Measurements from ENCODE around the gene AFM. TPM values are rescaled to one million over a fixed set of nuclear protein-coding genes. Genes with fewer than 3 reads are reported as not detected.

Gene AFM
- total RNA-seq, 2 experiments from 2014 or later = not detected

DNA sequence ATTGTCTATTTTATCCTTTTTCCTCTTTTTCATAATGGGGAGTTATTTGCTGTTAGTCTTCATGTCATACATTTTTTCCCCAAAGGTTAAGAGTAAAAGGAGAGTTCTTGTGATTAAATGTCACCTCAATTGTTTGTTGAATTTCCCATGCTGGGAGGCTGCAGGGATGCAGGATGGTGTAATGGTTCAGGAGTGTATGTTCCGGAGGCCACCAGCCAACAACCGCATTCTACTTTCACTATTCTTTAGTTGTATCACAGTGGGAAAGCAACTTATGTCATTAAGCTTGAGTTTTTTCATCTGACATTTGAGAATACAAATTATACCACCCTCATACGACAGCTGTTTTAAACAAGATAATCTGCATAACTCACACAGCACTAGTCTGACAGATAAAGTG lies 30.1 kb upstream of the AFM start:
- H2AFZ ChIP-seq (ENCODE audit: low read length) = no peak overlapping the region
- H3K9me3 ChIP-seq (ENCODE audit: low read length) = no peaks in the 10 kb centered on the region
- no peaks in the 10 kb centered on the region for H3K9me2 ChIP-seq (ENCODE audit: insufficient read depth, low read length)
- CTCF ChIA-PET (ENCODE audit: unreplicated experiment) = no interaction called here
- H3K36me3 ChIP-seq (ENCODE audit: insufficient read depth, low read length) = no peaks in the 10 kb centered on the region
- intact Hi-C loops (cut with micrococcal nuclease; ENCODE audit: unreplicated experiment) = no loop called here
- H3K79me2 ChIP-seq (ENCODE audit: insufficient read depth, low read depth, low read length) = no peaks in the 10 kb centered on the region
- TF ChIP-seq, protein P1, sequence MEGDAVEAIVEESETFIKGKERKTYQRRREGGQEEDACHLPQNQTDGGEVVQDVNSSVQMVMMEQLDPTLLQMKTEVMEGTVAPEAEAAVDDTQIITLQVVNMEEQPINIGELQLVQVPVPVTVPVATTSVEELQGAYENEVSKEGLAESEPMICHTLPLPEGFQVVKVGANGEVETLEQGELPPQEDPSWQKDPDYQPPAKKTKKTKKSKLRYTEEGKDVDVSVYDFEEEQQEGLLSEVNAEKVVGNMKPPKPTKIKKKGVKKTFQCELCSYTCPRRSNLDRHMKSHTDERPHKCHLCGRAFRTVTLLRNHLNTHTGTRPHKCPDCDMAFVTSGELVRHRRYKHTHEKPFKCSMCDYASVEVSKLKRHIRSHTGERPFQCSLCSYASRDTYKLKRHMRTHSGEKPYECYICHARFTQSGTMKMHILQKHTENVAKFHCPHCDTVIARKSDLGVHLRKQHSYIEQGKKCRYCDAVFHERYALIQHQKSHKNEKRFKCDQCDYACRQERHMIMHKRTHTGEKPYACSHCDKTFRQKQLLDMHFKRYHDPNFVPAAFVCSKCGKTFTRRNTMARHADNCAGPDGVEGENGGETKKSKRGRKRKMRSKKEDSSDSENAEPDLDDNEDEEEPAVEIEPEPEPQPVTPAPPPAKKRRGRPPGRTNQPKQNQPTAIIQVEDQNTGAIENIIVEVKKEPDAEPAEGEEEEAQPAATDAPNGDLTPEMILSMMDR (conservative IDR thresholded peaks at IDR 0.05; ENCODE audit: low read length) = no peak
- TF ChIP-seq EZH2phosphoT487 (IDR thresholded peaks at IDR 0.05; ENCODE audit: borderline replicate concordance, low read depth, low read length) = no peak
- H3K27ac ChIP-seq (ENCODE audit: low read depth, low read length, poor library complexity, severe bottlenecking) = no peak overlapping the region
- H4K20me1 ChIP-seq (ENCODE audit: insufficient read depth, low read length) = no peaks in the 10 kb centered on the region
- BruUV-seq (replicated peaks) = no TSS peak
- H3K4me3 ChIP-seq (ENCODE audit: low read depth, low read length, poor library complexity, severe bottlenecking) = no peak overlapping the region
- POLR2A ChIA-PET = no interaction called here
- DNase-seq (ENCODE audit: low spot score) = no peak
- H3K4me2 ChIP-seq (ENCODE audit: low read length) = no peak overlapping the region
- H3K4me1 ChIP-seq (ENCODE audit: insufficient read depth, low read length, poor library complexity, severe bottlenecking) = no peaks in the 10 kb centered on the region

DNA sequence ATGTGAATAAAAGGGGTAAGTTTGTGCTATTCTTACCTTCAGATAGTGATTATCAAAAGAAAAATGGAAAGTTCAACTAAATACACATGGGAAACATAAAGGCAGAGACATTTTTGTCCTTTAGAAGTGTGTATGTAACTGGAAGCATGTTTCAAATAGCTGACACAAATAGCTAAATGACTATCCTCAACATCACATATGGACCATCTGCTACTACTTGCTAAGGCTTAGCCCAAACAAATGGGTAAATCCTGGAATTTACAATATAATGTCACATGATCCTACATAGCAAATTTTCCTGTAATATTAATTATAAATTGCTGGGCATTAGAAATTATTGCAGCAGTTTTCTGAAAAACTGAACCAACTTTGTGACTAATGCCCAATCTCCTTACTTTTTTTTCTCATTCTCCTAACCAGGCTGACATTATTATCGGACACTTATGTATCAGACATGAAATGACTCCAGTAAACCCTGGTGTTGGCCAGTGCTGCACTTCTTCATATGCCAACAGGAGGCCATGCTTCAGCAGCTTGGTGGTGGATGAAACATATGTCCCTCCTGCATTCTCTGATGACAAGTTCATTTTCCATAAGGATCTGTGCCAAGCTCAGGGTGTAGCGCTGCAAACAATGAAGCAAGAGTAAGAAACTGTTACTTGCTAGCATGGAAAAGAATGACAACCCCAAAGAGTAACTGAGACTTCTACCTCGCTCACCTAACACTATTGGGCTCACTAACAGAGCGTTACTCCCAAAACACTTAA lies 29.4 kb upstream of the AFM start:
- H3K9me2 ChIP-seq (ENCODE audit: insufficient read depth, low read length) = no peaks in the 10 kb centered on the region
- no peaks in the 10 kb centered on the region for H3K4me1 ChIP-seq (ENCODE audit: insufficient read depth, low read length, poor library complexity, severe bottlenecking)
- POLR2A ChIA-PET = no interaction called here
- H3K4me2 ChIP-seq (ENCODE audit: low read length) = no peak overlapping the region
- no TSS peak for BruUV-seq (replicated peaks)
- CTCF ChIA-PET (ENCODE audit: unreplicated experiment) = no interaction called here
- intact Hi-C loops (cut with micrococcal nuclease; ENCODE audit: unreplicated experiment) = no loop called here
- H3K9me3 ChIP-seq (ENCODE audit: low read length) = no peaks in the 10 kb centered on the region
- H2AFZ ChIP-seq (ENCODE audit: low read length) = no peak overlapping the region
- no peak for DNase-seq (ENCODE audit: low spot score)
- no peak overlapping the region for H3K27ac ChIP-seq (ENCODE audit: low read depth, low read length, poor library complexity, severe bottlenecking)
- TF ChIP-seq, protein P1 (conservative IDR thresholded peaks at IDR 0.05; ENCODE audit: low read length) = no peak
- TF ChIP-seq EZH2phosphoT487 (IDR thresholded peaks at IDR 0.05; ENCODE audit: borderline replicate concordance, low read depth, low read length) = no peak
- H4K20me1 ChIP-seq (ENCODE audit: insufficient read depth, low read length) = no peaks in the 10 kb centered on the region
- H3K79me2 ChIP-seq (ENCODE audit: insufficient read depth, low read depth, low read length) = no peaks in the 10 kb centered on the region
- no peak overlapping the region for H3K4me3 ChIP-seq (ENCODE audit: low read depth, low read length, poor library complexity, severe bottlenecking)
- no peaks in the 10 kb centered on the region for H3K36me3 ChIP-seq (ENCODE audit: insufficient read depth, low read length)

DNA sequence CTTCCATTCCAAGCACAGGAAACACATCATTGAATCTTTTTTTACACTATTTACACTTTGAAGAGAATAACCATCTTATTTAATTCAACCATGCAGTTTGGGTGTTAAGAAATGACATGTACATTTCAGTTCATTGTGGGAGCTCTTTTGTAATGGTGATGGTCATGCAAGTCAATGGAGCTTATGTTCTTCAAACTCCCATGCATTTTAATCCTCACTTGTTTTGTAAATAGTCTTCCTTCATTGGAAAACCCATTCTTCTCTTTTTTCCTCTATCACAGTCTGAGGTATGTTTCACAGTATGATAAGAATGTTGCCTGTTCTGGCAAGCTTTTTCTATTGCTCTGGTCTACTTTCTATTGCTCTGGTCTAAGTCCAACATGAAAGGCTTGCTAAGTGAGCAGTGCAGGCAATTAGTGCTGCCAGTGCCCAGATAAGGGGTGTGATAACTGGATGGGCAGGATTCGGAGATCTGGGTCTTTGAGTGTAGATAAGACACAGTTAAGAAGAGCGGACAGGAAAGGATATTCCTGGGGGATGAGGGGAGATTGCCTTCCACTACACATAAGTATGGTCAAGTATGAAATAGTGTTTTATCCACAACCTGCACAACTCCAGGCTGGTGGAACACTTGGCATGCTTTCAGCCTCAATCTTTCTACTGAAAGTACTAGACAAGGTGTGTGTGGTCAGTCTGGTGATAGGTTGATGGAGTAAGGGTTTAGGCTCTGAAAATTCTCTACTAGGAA lies 28.4 kb upstream of the AFM start:
- no peak overlapping the region for H3K4me2 ChIP-seq (ENCODE audit: low read length)
- CTCF ChIA-PET (ENCODE audit: unreplicated experiment) = no interaction called here

More for the DNA sequence above, 28.4 kb upstream of the AFM start:
- no peaks in the 10 kb centered on the region for H3K36me3 ChIP-seq (ENCODE audit: insufficient read depth, low read length)
- POLR2A ChIA-PET = no interaction called here
- no peaks in the 10 kb centered on the region for H3K79me2 ChIP-seq (ENCODE audit: insufficient read depth, low read depth, low read length)
- intact Hi-C loops (cut with micrococcal nuclease; ENCODE audit: unreplicated experiment) = no loop called here
- no peak overlapping the region for H3K4me3 ChIP-seq (ENCODE audit: low read depth, low read length, poor library complexity, severe bottlenecking)
- no TSS peak for BruUV-seq (replicated peaks)
- no peaks in the 10 kb centered on the region for H3K4me1 ChIP-seq (ENCODE audit: insufficient read depth, low read length, poor library complexity, severe bottlenecking)
- no peak overlapping the region for H3K27ac ChIP-seq (ENCODE audit: low read depth, low read length, poor library complexity, severe bottlenecking)
- TF ChIP-seq, protein P1 (conservative IDR thresholded peaks at IDR 0.05; ENCODE audit: low read length) = no peak
- TF ChIP-seq EZH2phosphoT487 (IDR thresholded peaks at IDR 0.05; ENCODE audit: borderline replicate concordance, low read depth, low read length) = no peak
- H3K9me2 ChIP-seq (ENCODE audit: insufficient read depth, low read length) = no peaks in the 10 kb centered on the region
- H2AFZ ChIP-seq (ENCODE audit: low read length) = no peak overlapping the region
- no peaks in the 10 kb centered on the region for H3K9me3 ChIP-seq (ENCODE audit: low read length)
- DNase-seq (ENCODE audit: low spot score) = no peak
- H4K20me1 ChIP-seq (ENCODE audit: insufficient read depth, low read length) = no peaks in the 10 kb centered on the region
